Colonic mucosa (tissue), 4 donors: ENCODE data around the gene NUP188. TPM values are rescaled to one million over a fixed set of nuclear protein-coding genes. Genes with fewer than 3 reads are reported as not detected.

Experiments used
- DNase-seq: peaks from one replicate; pipeline ENCODE4 v3.0.0-alpha.2; 2020
- H3K27ac ChIP-seq: fragments of 200-600 bp; one replicate; pipeline ENCODE4 v1.8.0; 2021
- H3K27me3 ChIP-seq: fragments of 200-600 bp; one replicate; pipeline ENCODE4 v1.8.0; 2021
- H3K36me3 ChIP-seq: fragments of 200-600 bp; one replicate; pipeline ENCODE4 v1.8.0; 2021
- H3K4me1 ChIP-seq: fragments of 200-600 bp; one replicate; pipeline ENCODE4 v1.8.0; 2021; ENCODE audit warnings: mild to moderate bottlenecking
- H3K4me3 ChIP-seq: fragments of 200-600 bp; one replicate; pipeline ENCODE4 v1.8.0; 2021
- H3K9ac ChIP-seq, 2 donors: one replicate each; pipeline ENCODE4 v1.7.0; 2013; ENCODE audit warnings: control low read depth in 2 of 2, low read depth in 2 of 2, low read length in 2 of 2
- H3K9me3 ChIP-seq: fragments of 200-600 bp; one replicate; pipeline ENCODE4 v1.8.0; 2021
- CTCF ChIP-seq: fragments of 200-600 bp; IDR thresholded peaks from one replicate; pipeline ENCODE4 v1.8.0; 2022; ENCODE audit warnings: antibody characterized with exemption, mild to moderate bottlenecking
- intact Hi-C: fragments of 100-400 bp; cut with DNase I; formaldehyde crosslinking; loops from one replicate; pipeline ENCODE4 v1.14.1; 2022
- total RNA-seq, 2 donors: library from RNA; stranded (reverse); fragmentation: NEBNext Ultra II Directional in 1 of 2; extraction: Animal tissue kit (Norgen Biotek cat#: 25700) in 1 of 2; gene quantifications; one replicate each; pipeline ENCODE4 v1.2.1, GENCODE V29; 2021
- donor health status: healthy.
- donor health status: DM: no; HTN: no; CAD: no.
- donor health status: DM: no; HTN: no; CAD: no.

NUP188 gene
- total RNA-seq, 2 donors from 2014 or later, result 26.8 to 43.9 TPM

GRCh38 chr9:128911529-128912035 is 35.9 kb upstream of the NUP188 start:
- H3K9me3 ChIP-seq, result no peaks in the 10 kb centered on the region
- H3K27ac ChIP-seq, result peak overlapping the region; percentile 41
- H3K36me3 ChIP-seq, result peaks cover 19% of the 10 kb centered on the region
- intact Hi-C loops, result no loop called here
- no peak overlapping the region for H3K9ac ChIP-seq
- no peak for DNase-seq
- peaks cover 2% of the 10 kb centered on the region for H3K4me1 ChIP-seq
- no peak overlapping the region for H3K4me3 ChIP-seq
- TF ChIP-seq CTCF, result no peak
- no peaks in the 10 kb centered on the region for H3K27me3 ChIP-seq

DNA sequence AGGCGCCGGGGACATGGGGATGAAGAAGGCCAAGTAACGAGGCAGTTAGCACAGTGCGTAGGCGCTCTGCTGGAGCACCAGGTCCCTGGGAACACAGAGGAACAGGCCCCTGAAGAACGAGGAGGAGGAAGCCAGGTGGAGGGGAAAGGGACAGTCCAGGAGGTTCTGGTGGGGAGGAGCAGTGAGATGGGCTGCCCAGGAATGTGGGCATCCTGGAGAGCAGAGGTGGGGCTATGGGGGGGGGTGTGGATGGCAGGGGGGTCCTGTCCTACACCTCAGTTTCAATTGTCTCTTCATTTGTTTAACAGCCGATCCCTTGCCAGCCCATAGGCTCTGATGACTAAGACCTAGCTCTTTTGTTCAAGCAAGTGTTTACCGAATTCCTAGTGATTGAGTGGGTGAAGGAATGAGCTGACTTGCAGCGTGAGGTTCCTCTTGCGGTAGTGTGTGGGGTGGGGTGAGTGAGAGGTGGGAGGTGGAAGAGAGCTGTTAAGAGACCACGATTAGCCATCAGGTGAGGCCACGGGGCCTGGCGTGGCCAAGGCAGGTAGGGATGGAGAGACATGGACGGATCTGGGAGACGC is 35.1 kb upstream of the NUP188 start:
- no peak for TF ChIP-seq CTCF
- Histone ChIP-seq H3K27ac (peak overlapping the region; percentile 41), H3K9me3 (no peaks in the 10 kb centered on the region), H3K9ac (no peak overlapping the region), H3K4me3 (no peak overlapping the region), H3K4me1 (peaks cover 7% of the 10 kb centered on the region), H3K27me3 (no peaks in the 10 kb centered on the region), H3K36me3 (peaks cover 19% of the 10 kb centered on the region)
- intact Hi-C loops, result no loop called here
- no peak for DNase-seq

DNA sequence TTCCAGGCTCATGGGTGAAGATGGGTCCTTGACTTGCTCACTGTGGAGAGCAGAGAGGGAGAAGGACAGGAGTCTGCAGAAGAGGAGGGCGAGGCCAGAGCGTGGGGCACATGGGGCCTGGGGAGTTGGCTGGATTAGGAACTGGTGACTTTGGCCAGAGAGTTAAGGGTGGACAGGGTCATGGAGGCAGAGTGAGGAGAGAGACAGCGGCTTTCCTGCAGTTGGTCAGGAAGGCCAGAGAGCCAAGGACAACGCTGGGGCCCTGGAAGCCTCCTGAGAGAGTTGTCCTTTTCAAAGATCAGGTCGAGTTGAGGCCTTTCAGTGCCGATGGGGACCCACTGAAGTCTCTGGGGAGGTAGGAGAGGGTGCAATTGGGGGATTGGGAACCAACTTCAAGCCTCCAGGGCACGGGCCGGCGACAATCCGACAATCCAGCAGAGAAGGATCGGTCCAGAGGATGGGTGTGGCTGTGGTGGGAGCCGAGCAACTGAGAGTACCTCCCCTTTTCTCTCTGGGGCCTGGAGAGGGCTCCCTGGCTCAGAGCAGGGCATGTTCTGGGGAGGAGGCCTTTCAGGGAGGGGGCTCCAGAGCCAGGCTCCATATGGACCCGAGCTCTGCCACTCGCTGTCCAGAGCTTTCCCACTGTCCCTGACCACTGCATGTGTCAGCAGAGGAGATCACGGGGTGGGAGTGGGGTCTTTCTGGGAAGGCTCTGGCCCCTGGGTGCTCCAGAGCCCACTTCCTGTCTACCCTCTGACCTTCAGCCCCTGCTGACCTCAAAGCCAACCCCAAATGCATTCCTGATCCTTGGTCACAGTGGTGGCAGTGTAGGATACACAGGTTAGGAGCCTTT is 34.2 kb upstream of the NUP188 start:
- no peak for TF ChIP-seq CTCF
- H3K36me3 ChIP-seq, result peaks cover 15% of the 10 kb centered on the region
- H3K27ac ChIP-seq, result peak overlapping the region; percentile 4
- H3K4me3 ChIP-seq, result no peak overlapping the region
- no peaks in the 10 kb centered on the region for H3K9me3 ChIP-seq
- DNase-seq, result no peak
- intact Hi-C loops, result no loop called here
- no peaks in the 10 kb centered on the region for H3K27me3 ChIP-seq
- peaks cover 7% of the 10 kb centered on the region for H3K4me1 ChIP-seq
- peak overlapping the region in 1 of 2 donors; percentile 19 for H3K9ac ChIP-seq

- DNase-seq, result no peak
- Histone ChIP-seq H3K27ac (peak overlapping the region; percentile 4), H3K27me3 (no peaks in the 10 kb centered on the region), H3K4me1 (peaks cover 7% of the 10 kb centered on the region), H3K9ac (no peak overlapping the region), H3K9me3 (no peaks in the 10 kb centered on the region), H3K4me3 (no peak overlapping the region), H3K36me3 (peaks cover 7% of the 10 kb centered on the region)
- TF ChIP-seq CTCF, result no peak
- intact Hi-C loops, result no loop called here
These were observed 33.3 kb upstream of the NUP188 start for GRCh38 chr9:128913995-128914772.

- peak overlapping the region; percentile 50 for H3K27ac ChIP-seq
- peaks cover 7% of the 10 kb centered on the region for H3K4me1 ChIP-seq
- DNase-seq, result no peak
- H3K27me3 ChIP-seq, result no peaks in the 10 kb centered on the region
- H3K9me3 ChIP-seq, result no peaks in the 10 kb centered on the region
- no peaks in the 10 kb centered on the region for H3K36me3 ChIP-seq
- intact Hi-C loops, result no loop called here
- H3K4me3 ChIP-seq, result no peak overlapping the region
- no peak for TF ChIP-seq CTCF
- peak overlapping the region in 1 of 2 donors; percentile 43 for H3K9ac ChIP-seq
These were observed 31.3 kb upstream of the NUP188 start for GRCh38 chr9:128916204-128916603.
